22Rv1 (cell line): ENCODE measurements around the gene CDT1.

ENCODE experiments used
- ZFX ChIP-seq: fragments of 450-650 bp; IDR thresholded peaks from 2 replicates; pipeline ENCODE4 v1.6.1; 2017; ENCODE audit warnings: antibody characterized with exemption, borderline replicate concordance
- TF ChIP-seq, protein P1 (sequence below): fragments of 450-650 bp; IDR thresholded peaks from 2 replicates; pipeline ENCODE4 v1.5.1; 2017; ENCODE audit warnings: mild to moderate bottlenecking

DNA sequence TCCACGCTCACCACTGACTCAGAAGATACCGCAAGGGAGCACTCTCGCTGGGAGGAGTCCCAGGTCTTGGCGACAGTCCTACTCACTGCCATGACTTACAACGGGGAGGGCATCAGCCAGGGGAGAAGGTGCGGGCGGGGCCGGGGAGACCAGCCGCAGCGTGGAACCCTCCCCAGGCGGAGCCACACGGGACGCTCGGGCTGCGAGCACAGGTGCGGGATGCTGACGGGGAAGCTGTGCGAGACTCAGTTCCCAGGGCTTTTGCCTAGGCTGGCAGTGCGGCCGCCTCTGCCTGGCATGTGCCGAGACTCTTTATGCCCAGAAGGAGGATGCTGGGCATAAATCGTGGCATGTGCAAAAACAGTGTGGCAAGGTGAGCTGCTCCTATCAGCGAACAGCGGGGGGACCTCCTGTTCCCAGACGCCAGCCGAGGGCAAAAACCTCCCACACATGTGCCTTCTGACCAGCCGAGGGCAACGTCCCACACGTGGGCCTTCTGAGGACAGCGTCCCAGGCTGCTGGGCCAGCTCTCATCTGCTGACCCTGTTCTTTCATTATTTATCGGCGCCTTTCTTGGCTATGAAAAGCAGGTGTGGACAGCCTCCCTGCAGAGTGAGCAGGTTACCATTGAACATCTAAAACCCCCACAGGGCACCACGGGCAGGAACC is 47.1 kb downstream of the CDT1 start:
- TF ChIP-seq, protein P1, sequence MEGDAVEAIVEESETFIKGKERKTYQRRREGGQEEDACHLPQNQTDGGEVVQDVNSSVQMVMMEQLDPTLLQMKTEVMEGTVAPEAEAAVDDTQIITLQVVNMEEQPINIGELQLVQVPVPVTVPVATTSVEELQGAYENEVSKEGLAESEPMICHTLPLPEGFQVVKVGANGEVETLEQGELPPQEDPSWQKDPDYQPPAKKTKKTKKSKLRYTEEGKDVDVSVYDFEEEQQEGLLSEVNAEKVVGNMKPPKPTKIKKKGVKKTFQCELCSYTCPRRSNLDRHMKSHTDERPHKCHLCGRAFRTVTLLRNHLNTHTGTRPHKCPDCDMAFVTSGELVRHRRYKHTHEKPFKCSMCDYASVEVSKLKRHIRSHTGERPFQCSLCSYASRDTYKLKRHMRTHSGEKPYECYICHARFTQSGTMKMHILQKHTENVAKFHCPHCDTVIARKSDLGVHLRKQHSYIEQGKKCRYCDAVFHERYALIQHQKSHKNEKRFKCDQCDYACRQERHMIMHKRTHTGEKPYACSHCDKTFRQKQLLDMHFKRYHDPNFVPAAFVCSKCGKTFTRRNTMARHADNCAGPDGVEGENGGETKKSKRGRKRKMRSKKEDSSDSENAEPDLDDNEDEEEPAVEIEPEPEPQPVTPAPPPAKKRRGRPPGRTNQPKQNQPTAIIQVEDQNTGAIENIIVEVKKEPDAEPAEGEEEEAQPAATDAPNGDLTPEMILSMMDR: no peak
- no peak for TF ChIP-seq ZFX
